HUES48 (cell line): ENCODE data around the gene GRK4.
A peak's percentile ranks its signal among the peaks of the same experiment; 100 is the strongest.
"Not testable (repeated sequence)": the region's sequence is repeated elsewhere in the genome, so short reads cannot be mapped to it uniquely, and the experiment has no call there.

Experiments used
- H3K27ac ChIP-seq: one replicate; pipeline ENCODE4 v1.7.0; 2013; ENCODE audit warnings: low read depth, low read length, inconsistent platforms
- H3K27me3 ChIP-seq: 2 replicates; pipeline ENCODE4 v1.6.1; 2013; ENCODE audit warnings: mild to moderate bottlenecking, low read length; ENCODE audit not compliant: control insufficient read depth, insufficient read depth
- H3K36me3 ChIP-seq: 2 replicates; pipeline ENCODE4 v1.6.1; 2013; ENCODE audit warnings: low read length; ENCODE audit not compliant: control insufficient read depth, insufficient read depth
- H3K4me1 ChIP-seq: 2 replicates; pipeline ENCODE4 v1.6.1; 2013; ENCODE audit warnings: mild to moderate bottlenecking, low read length; ENCODE audit not compliant: control insufficient read depth, insufficient read depth
- H3K4me3 ChIP-seq: 2 replicates; pipeline ENCODE4 v1.5.1; 2013; ENCODE audit warnings: mild to moderate bottlenecking, low read depth, low read length
- H3K9ac ChIP-seq: 2 replicates; pipeline ENCODE4 v1.6.1; 2013; ENCODE audit warnings: mild to moderate bottlenecking, low read depth, low read length, moderate library complexity
- H3K9me3 ChIP-seq: 2 replicates; pipeline ENCODE4 v1.6.1; 2013; ENCODE audit warnings: low read length; ENCODE audit not compliant: control insufficient read depth, insufficient read depth

Gene GRK4

DNA sequence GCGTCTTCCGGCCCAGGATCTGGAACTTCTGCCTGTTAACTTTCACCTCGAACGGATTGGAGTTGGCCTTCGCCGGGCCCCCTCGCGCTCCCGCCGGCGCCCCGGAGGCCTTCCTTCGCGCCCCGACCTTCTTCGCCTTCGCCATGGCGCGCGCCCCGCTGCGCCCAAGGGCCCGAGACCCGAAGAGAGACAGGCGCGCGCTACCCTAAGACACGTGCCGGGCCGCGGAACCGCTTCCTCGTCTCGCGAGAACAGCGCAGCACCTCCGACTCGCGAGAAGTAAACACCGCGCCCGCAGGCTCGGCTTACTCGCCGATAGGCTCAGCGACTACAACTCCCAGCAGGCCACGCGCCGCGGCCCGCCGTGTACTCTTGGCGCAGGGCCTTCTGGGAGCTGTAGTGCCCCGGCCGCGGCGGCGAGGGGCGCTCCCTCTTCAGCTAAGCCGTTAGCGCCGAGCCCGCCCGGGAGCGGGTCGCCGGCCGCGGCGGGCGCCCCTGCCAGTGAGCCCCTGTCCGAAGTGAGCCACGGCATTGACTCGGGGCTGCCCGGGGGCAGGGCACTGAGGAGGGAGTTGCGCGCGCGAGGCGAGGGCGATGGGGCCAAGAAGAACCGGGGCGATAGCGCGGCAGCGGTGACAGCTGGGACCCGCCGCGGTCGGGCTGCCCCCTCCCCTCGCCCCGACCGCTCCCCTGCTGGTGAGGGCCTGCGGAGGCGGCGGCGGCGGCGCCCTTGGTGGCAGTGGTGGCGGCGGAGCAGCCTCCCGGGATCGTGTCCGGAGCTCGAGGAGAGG, at the start of gene GRK4, which contains the start of gene NOP14:
Gene GRK4, plus strand, starts transcription at position 397 of the 791 bp plus-strand sequence. CDS start 500 bp downstream, outside the sequence.
Gene NOP14, minus strand, starts transcription at position 232 of the 791 bp plus-strand sequence. Its CDS starts 87 bp downstream, at position 145.
- Histone ChIP-seq H3K27me3 (peaks cover 11% of the 10 kb centered on the region), H3K4me1 (0 out of 2 replicates have a peak, but pooled peaks cover 6% of the 10 kb centered on the region), H3K36me3 (peaks cover 6% of the 10 kb centered on the region), H3K27ac (peak within 1 kb of the TSS; percentile 86), H3K4me3 (peak within 1 kb of the TSS; percentile 81), H3K9me3 (no peaks in the 10 kb centered on the region), H3K9ac (peak within 1 kb of the TSS; percentile 82)

DNA sequence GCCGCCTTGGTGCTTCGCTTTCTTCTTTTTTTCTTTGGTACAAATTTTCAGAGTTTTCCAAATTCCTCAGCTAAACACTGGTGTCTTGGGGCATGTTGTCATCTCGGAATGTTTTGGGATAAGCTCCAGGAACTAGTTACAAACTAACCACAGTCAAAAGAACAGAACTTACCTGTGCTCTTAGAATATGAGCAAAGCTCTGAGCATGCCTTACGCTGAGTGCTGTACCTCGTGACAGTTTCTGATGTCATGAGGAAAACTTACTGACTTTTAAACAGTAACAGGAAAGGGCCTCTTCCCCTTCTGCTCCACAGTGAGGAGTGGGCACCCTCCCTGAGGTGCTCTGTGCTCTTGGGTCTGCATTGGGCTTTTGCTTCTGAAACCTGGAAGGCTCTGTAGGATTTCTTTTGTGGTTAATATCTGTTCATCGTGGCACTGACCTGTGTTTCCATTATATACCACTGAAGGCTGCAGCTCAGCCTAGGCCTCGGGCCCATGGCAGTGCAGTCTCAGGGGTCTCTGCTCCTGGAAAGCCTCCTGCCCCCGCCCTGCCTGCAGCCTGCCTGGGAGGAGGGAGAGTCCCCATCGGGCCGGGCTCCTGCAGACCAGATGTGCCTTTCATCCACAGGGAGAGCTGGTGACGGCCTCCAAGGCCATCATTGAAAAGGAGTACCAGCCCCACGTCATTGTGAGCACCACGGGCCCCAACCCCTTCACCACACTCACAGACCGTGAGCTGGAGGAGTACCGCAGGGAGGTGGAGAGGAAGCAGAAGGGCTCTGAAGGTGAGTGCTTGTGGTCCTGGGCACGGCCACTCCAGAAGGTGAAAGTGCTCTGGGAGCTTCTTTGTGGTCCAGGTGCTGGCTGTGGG, 48.9 kb upstream of the GRK4 start:
- no peaks in the 10 kb centered on the region for H3K27me3 ChIP-seq
- no peaks in the 10 kb centered on the region for H3K4me1 ChIP-seq
- peaks cover 51% of the 10 kb centered on the region for H3K36me3 ChIP-seq
- H3K4me3 ChIP-seq: no peak overlapping the region
- H3K9me3 ChIP-seq: no peaks in the 10 kb centered on the region
- H3K27ac ChIP-seq: no peak overlapping the region
- no peak overlapping the region for H3K9ac ChIP-seq

DNA sequence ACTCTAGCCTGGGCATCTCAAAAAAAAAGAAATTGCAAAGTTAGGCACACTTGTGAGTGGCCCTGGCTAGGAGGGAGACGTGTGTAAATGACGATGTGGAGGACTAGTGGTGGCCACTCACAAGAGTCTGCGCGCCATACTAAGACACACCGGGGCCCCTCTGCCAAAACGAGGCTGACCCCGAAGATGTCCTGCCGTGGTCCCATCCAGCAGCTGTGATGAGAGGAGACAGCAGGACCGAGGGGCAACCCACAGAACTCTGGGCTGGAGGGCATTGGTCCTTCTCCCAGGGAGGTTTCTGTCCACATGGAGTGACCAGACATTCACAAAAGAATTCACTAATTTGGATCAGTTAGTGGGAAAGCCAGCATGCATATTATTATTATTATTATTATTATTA, 47.6 kb upstream of the GRK4 start:
- Histone ChIP-seq H3K9me3 (no peaks in the 10 kb centered on the region; the same call in 1 of the 2 replicates), H3K4me3 (no peak overlapping the region), H3K9ac (no peak overlapping the region), H3K27me3 (no peaks in the 10 kb centered on the region), H3K4me1 (no peaks in the 10 kb centered on the region), H3K27ac (no peak overlapping the region), H3K36me3 (peaks cover 38% of the 10 kb centered on the region)

DNA sequence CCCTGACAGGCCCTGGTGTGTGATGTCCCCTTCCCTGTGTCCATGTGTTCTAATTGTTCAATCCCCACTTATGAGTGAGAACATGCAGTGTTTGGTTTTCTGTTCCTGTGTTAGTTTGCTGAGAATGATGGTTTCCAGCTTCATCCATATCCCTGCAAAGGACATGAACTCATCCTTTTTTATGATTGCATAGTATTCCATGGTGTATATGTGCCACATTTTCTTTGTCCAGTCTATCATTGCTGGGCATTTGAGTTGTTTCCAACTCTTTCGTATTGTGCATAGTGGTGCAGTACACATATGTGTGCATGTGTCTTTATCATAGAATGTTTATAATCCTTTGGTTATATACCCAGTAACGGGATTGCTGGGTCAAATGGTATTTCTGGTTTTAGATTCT, 46.7 kb upstream of the GRK4 start:
- not testable (repeated sequence) for H3K4me3 ChIP-seq, H3K27me3 ChIP-seq, H3K27ac ChIP-seq, H3K9ac ChIP-seq, H3K9me3 ChIP-seq, H3K4me1 ChIP-seq
- H3K36me3 ChIP-seq: peaks cover 31% of the 10 kb centered on the region

DNA sequence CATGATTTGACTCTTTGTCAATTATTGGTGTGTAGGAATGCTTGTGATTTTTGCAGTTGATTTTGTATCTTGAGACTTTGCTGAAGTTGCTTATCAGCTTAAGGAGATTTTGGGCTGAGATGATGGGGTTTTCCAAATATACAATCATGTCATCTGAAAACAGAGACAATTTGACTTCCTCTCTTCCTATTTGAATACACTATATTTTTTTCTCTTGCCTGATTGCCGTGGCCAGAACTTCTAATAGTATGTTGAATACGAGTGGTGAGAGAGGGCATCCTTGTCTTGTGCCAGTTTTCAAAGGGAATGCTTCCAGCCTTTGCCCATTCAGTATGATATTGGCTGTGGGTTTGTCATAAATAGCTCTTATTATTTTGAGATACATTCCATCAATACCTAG, 45.1 kb upstream of the GRK4 start:
- Histone ChIP-seq H3K4me1 (peaks cover 15% of the 10 kb centered on the region), H3K36me3 (peaks cover 23% of the 10 kb centered on the region)
- not testable (repeated sequence) for H3K9ac ChIP-seq, H3K4me3 ChIP-seq, H3K27ac ChIP-seq, H3K27me3 ChIP-seq, H3K9me3 ChIP-seq

DNA sequence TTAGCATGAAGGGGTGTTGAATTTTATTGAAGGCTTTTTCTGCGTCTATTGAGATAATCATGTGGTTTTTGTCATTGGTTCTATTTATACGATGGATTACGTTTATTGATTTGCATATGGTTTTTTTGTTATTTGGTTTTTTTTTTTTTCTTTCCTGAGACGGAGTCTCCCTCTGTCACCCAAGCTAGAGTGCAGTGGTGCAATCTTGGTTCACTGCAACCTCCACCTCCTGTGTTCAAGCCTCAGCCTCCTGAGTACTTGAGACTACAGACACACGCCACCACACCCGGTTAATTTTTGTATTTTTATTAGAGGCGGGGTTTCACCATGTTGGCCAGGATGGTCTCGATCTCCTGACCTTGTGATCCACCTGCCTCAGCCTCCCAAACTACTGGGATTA, 44.7 kb upstream of the GRK4 start:
- Histone ChIP-seq H3K36me3 (peaks cover 21% of the 10 kb centered on the region), H3K4me1 (peaks cover 18% of the 10 kb centered on the region)
- H3K9me3 ChIP-seq, H3K9ac ChIP-seq, H3K4me3 ChIP-seq, H3K27ac ChIP-seq, H3K27me3 ChIP-seq: not testable (repeated sequence)

DNA sequence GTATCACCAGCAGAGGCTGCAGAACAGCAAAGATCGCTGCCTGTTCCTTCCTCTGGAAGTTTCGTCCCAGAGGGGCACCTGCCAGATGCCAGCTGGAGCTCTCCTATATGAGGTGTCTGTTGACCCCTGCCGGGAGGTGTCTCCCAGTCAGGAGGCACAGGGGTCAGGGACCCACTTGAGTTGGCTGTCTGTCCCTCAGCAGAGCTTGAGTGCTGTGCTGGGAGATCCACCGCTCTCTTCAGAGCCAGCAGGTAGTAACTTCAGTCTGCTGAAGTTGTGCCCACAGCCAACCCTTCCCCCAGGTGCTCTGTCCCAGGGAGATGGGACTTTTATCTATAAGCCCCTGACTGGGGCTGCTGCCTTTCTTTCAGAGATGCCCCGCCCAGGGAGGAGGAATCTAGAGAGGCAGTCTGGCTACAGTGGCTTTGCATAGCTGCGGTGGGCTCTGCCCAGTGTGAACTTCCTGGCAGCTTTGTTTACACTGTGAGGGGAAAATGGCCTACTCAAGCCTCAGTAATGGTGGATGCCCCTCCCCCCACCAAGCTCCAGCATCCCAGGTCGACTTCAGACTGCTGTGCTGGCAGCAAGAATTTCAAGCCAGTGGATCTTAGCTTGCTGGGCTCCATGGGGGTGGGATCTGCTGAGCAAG, 40.8 kb upstream of the GRK4 start:
- H3K4me3 ChIP-seq, H3K9me3 ChIP-seq, H3K27me3 ChIP-seq, H3K9ac ChIP-seq: not testable (repeated sequence)
- peaks cover 22% of the 10 kb centered on the region for H3K4me1 ChIP-seq
- peaks cover 33% of the 10 kb centered on the region for H3K36me3 ChIP-seq
- peak overlapping the region; percentile 96 for H3K27ac ChIP-seq

DNA sequence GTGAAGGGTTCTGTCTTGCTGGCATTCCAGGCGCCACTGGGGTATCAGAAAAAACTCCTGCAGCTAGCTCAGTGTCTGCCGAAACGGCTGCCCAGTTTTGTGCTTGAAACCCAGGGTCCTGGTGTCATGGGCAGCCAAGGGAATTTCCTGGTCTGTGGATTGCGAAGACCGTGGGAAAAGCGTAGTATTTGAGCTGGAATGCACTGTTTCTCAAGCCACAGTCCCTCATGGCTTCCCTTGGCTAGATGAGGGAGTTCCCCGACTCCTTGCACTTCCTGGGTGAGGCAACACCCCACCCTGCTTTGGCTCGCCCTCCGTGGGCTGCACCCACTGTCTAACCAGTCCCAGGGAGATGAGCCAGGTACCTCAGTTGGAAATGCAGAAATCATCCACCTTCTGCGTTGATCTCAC, 40.2 kb upstream of the GRK4 start:
- no peaks in the 10 kb centered on the region; the same call in 1 of the 2 replicates for H3K9me3 ChIP-seq
- 0 out of 2 replicates have a peak overlapping the region, but pooled peaks have one; percentile 39 for H3K9ac ChIP-seq
- H3K27me3 ChIP-seq: no peaks in the 10 kb centered on the region
- H3K4me1 ChIP-seq: peaks cover 22% of the 10 kb centered on the region
- no peak overlapping the region for H3K4me3 ChIP-seq
- peak overlapping the region; percentile 96 for H3K27ac ChIP-seq
- peaks cover 35% of the 10 kb centered on the region for H3K36me3 ChIP-seq

DNA sequence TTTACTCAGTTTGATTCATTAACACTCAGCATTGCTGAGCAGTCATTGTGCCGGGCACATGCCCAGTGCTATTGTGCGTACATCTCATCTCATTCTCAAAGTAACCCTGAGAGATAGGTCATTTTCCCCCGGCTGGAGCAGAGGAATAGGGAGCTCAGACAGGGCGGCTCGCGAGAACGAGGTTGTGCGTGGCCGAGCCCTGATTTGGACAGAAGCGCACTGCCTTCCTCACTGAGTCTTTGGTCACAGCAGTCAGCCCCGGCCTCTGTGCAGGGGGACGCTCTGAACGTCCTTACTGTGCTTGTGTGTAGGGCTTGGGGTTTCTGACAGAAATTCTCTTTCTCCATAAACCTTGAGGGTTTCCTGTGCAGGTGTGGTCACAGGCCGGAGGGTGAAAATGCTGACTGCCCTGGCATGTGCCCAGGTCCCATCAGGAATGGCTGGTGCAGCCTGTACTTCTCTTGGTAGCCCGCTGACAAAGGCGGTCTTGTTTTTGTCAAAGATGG, 39.6 kb upstream of the GRK4 start:
- Histone ChIP-seq H3K36me3 (peaks cover 40% of the 10 kb centered on the region), H3K27ac (peak overlapping the region; percentile 96), H3K4me1 (peaks cover 22% of the 10 kb centered on the region), H3K9ac (no peak overlapping the region), H3K4me3 (no peak overlapping the region), H3K9me3 (no peaks in the 10 kb centered on the region; the same call in 1 of the 2 replicates), H3K27me3 (no peaks in the 10 kb centered on the region)

DNA sequence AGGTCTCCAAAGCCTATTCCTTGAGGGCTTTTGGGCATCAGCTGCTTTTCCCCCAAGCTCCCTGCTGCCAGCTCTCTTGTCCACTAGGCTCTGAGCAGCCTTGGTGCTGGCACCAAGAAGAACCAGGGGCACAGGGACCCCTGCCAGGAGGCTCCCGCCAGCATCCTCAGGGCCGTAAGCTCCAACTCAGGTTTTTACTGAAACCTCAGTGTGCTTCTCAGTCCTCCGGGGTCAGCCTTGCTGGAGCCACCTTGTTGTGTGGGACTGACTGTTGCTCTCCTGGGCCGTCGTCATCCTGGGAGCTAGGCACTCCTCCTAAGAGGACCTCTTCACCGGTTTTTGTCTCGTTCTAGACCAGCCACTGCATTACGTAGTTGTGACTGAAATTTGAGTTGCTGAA, 39.1 kb upstream of the GRK4 start:
- Histone ChIP-seq H3K9me3 (no peaks in the 10 kb centered on the region; the same call in 1 of the 2 replicates), H3K27ac (peak overlapping the region; percentile 5), H3K4me3 (no peak overlapping the region), H3K27me3 (no peaks in the 10 kb centered on the region), H3K9ac (no peak overlapping the region), H3K36me3 (peaks cover 46% of the 10 kb centered on the region), H3K4me1 (peaks cover 22% of the 10 kb centered on the region)
